Right lobe of liver (tissue), 4 donors: Measurements from ENCODE around the gene DLG2.

Experiments
- POLR2A ChIP-seq: fragments of 450-650 bp; IDR thresholded peaks from one replicate; pipeline ENCODE4 v1.6.1; 2017; ENCODE audit warnings: antibody characterized with exemption, mild to moderate bottlenecking
- TF ChIP-seq, protein P1 (sequence below), 4 donors: fragments of 200-600 bp in 3 of 4; fragments of 450-650 bp in 1 of 4; IDR thresholded peaks; one replicate each; pipeline versions ENCODE4 v1.5.1 to v1.8.0; 2016 to 2022; ENCODE audit warnings: antibody characterized with exemption in 4 of 4, mild to moderate bottlenecking in 2 of 4
- donor health status: DM: no; HTN: no; CAD: no.
- donor health status: DM: no; HTN: no; CAD: no.
- donor health status: DM: no; HTN: yes; CAD: no.

DNA sequence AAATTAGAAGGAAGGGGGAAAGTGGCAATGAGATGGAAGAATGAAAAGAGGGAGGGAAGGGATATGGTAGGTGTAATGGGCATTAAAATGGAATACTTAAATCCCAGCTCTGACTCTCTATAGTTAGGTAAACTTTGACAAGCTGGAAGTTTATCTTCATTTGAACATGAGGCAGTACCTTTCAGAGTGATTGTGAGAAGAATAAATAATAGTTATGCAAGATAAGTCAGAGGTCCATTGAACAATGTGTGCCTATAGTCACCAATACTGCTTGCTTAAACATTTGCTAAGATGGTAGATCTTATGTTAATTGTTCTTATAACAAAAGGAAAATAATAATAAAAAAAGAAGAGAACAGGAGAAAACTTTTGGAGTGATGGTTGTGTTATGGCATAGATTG lies 1795.2 kb downstream of the DLG2 start:
- TF ChIP-seq, protein P1, sequence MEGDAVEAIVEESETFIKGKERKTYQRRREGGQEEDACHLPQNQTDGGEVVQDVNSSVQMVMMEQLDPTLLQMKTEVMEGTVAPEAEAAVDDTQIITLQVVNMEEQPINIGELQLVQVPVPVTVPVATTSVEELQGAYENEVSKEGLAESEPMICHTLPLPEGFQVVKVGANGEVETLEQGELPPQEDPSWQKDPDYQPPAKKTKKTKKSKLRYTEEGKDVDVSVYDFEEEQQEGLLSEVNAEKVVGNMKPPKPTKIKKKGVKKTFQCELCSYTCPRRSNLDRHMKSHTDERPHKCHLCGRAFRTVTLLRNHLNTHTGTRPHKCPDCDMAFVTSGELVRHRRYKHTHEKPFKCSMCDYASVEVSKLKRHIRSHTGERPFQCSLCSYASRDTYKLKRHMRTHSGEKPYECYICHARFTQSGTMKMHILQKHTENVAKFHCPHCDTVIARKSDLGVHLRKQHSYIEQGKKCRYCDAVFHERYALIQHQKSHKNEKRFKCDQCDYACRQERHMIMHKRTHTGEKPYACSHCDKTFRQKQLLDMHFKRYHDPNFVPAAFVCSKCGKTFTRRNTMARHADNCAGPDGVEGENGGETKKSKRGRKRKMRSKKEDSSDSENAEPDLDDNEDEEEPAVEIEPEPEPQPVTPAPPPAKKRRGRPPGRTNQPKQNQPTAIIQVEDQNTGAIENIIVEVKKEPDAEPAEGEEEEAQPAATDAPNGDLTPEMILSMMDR (IDR thresholded peaks at IDR 0.05), result no peak
- TF ChIP-seq POLR2A, result no peak
